Measurements from ENCODE around the gene MEGF6. TPM values are rescaled to one million over a fixed set of nuclear protein-coding genes. Genes with fewer than 3 reads are reported as not detected.

The MEGF6 gene
- total RNA-seq, 2 donors from 2014 or later, result 22.4 to 24.9 TPM

- no peak for ATAC-seq
- Histone ChIP-seq H3K9me3 (no peaks in the 10 kb centered on the region), H3K27ac (no peak overlapping the region), H3K27me3 (no peaks in the 10 kb centered on the region), H3K4me1 (no peaks in the 10 kb centered on the region), H3K4me3 (no peak overlapping the region), H3K36me3 (replicated peaks in 1 of 2; ENCODE audit: insufficient read depth in 1 of 2, low read depth in 2 of 2) (peaks cover 0 to 34% of the 10 kb centered on the region in 2 donors)
- DNase-seq, result no peak
- intact Hi-C loops (cut with DNase I), result no loop called here
- 84 to 89% methylated on average over 11 to 12 of the region's 12 CpGs for WGBS, 2 donors
- no peak for TF ChIP-seq POLR2A (IDR thresholded peaks at IDR 0.05)
- no peak for TF ChIP-seq CTCF (IDR thresholded peaks at IDR 0.05)
Measured at GRCh38 chr1:3638027-3638426, 26.7 kb upstream of the MEGF6 start.

DNA sequence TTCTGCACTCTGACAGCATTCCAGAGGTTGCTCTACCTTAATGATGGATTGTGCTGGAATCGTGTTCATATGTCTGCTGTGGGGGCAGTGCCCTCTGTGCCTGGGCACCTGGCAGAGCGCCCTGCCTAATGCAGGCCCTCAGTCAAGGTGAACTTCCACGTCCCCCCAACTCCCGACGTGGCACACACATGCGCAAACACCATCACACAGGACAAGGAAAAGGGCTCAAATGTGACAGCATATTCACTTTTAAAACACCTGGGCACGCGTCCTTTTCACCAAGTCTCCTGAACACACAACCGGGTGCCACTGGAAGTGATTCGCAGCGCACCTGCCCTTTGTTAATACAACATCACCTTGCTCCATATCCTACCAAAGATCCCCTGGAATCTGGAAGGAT lies 25.2 kb upstream of the MEGF6 start:
- 92 to 93% methylated on average over 11 of the region's 11 CpGs for WGBS, 2 donors
- peaks cover 0 to 36% of the 10 kb centered on the region in 2 donors for H3K36me3 ChIP-seq (replicated peaks in 1 of 2; ENCODE audit: insufficient read depth in 1 of 2, low read depth in 2 of 2)
- intact Hi-C loops (cut with DNase I), result no loop called here
- no peak overlapping the region for H3K27ac ChIP-seq
- no peaks in the 10 kb centered on the region for H3K4me1 ChIP-seq
- no peaks in the 10 kb centered on the region for H3K9me3 ChIP-seq
- no peaks in the 10 kb centered on the region for H3K27me3 ChIP-seq
- ATAC-seq (no peak), DNase-seq (no peak)
- no peak for TF ChIP-seq CTCF (IDR thresholded peaks at IDR 0.05)
- no peak for TF ChIP-seq POLR2A (IDR thresholded peaks at IDR 0.05)
- no peak overlapping the region for H3K4me3 ChIP-seq

DNA sequence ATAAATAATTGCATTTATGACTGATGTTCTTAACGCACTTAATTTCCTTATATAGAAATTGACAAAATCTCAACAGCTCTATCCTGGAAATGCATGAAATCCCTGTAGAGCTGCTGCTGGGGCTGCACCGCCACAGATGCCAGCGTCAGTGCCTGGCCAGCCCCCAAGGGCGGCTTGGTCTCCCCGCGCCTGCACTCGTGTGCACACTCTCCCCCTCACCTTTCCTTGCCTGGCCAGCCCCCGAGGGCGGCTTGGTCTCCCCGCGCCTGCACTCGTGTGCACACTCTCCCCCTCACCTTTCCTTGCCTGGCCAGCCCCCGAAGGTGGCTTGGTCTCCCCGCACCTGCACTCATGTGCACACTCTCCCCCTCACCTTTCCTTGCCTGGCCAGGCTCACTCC lies 24.8 kb upstream of the MEGF6 start:
- Histone ChIP-seq H3K4me1 (no peaks in the 10 kb centered on the region), H3K9me3 (no peaks in the 10 kb centered on the region), H3K36me3 (replicated peaks in 1 of 2; ENCODE audit: insufficient read depth in 1 of 2, low read depth in 2 of 2) (peaks cover 0 to 36% of the 10 kb centered on the region in 2 donors), H3K27me3 (no peaks in the 10 kb centered on the region), H3K4me3 (no peak overlapping the region), H3K27ac (no peak overlapping the region)
- 88 to 93% methylated on average over 14 of the region's 14 CpGs for WGBS, 2 donors
- no peak for ATAC-seq
- intact Hi-C loops (cut with DNase I), result no loop called here
- DNase-seq, result no peak
- TF ChIP-seq POLR2A (IDR thresholded peaks at IDR 0.05) (no peak), CTCF (IDR thresholded peaks at IDR 0.05) (no peak)

- peaks cover 0 to 34% of the 10 kb centered on the region in 2 donors for H3K36me3 ChIP-seq (replicated peaks in 1 of 2; ENCODE audit: insufficient read depth in 1 of 2, low read depth in 2 of 2)
- intact Hi-C loops (cut with DNase I), result no loop called here
- no peak overlapping the region for H3K4me3 ChIP-seq
- DNase-seq, result no peak
- H3K9me3 ChIP-seq, result no peaks in the 10 kb centered on the region
- no peaks in the 10 kb centered on the region for H3K27me3 ChIP-seq
- H3K27ac ChIP-seq, result no peak overlapping the region
- no peak for TF ChIP-seq CTCF (IDR thresholded peaks at IDR 0.05)
- TF ChIP-seq POLR2A (IDR thresholded peaks at IDR 0.05), result no peak
- no peaks in the 10 kb centered on the region for H3K4me1 ChIP-seq
- WGBS, 2 donors, result 92 to 96% methylated on average over 21 of the region's 22 CpGs
- ATAC-seq, result no peak
Measured at GRCh38 chr1:3634059-3634800, 22.9 kb upstream of the MEGF6 start.

Measured in body of pancreas (tissue), 4 donors.